Measurements from ENCODE around the gene BSN. TPM values are rescaled to one million over a fixed set of nuclear protein-coding genes. Genes with fewer than 3 reads are reported as not detected.

The BSN gene
- total and polyA plus RNA-seq, 9 donors = 0.44 to 1.2 (median 0.62) TPM

DNA sequence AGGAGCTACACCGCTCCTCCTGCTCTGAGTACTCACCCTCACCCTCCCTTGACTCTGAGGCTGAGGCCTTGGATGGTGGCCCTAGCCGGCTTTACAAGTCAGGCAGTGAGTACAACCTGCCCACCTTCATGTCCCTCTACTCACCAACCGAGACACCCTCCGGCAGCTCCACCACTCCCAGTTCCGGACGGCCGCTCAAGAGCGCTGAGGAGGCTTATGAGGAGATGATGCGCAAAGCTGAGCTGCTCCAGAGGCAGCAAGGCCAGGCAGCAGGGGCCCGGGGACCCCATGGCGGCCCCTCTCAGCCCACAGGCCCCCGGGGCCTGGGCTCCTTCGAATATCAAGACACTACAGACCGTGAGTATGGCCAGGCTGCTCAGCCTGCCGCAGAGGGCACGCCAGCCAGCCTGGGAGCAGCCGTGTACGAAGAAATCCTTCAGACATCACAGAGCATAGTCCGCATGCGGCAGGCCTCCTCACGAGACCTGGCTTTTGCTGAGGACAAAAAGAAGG, 98.7 kb downstream of the BSN start:
- 90% methylated on average over 11 of the region's 21 CpGs for WGBS (ENCODE audit: insufficient coverage)
- H3K4me1 ChIP-seq (ENCODE audit: control insufficient read depth, insufficient read depth, low read length) = peaks cover 56% of the 10 kb centered on the region

DNA sequence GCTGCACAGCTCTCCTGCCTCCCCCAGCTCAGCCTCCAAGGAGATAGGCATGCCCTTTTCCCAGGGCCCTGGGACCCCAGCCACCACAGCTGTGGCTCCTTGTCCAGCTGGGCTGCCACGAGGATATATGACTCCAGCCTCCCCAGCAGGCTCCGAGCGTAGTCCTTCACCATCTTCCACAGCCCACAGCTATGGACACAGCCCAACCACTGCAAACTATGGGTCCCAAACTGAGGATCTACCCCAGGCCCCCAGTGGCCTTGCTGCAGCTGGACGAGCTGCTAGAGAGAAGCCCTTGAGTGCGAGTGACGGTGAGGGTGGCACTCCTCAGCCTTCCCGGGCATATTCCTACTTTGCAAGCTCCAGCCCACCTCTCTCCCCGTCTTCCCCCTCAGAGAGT, 99.3 kb downstream of the BSN start:
- Histone ChIP-seq H3K4me1 (ENCODE audit: control insufficient read depth, insufficient read depth, low read length) (peaks cover 57% of the 10 kb centered on the region), H3K27ac (ENCODE audit: low read length) (no peak overlapping the region), H3K9me3 (replicated peaks; ENCODE audit: control insufficient read depth, low read depth, low read length) (no peaks in the 10 kb centered on the region), H3K4me3 (ENCODE audit: low read length) (no peak overlapping the region), H3K27me3 (ENCODE audit: control insufficient read depth, insufficient read depth, low read length) (no peaks in the 10 kb centered on the region), H3K36me3 (ENCODE audit: control insufficient read depth, insufficient read depth, low read length) (no peaks in the 10 kb centered on the region)
- DNase-seq = peak; percentile 68
- 36% methylated on average over 7 of the region's 8 CpGs for WGBS (ENCODE audit: insufficient coverage)

More for the DNA sequence above, 98.7 kb downstream of the BSN start:
- Histone ChIP-seq H3K9me3 (replicated peaks; ENCODE audit: control insufficient read depth, low read depth, low read length) (no peaks in the 10 kb centered on the region), H3K27me3 (ENCODE audit: control insufficient read depth, insufficient read depth, low read length) (no peaks in the 10 kb centered on the region), H3K4me3 (ENCODE audit: low read length) (no peak overlapping the region), H3K36me3 (ENCODE audit: control insufficient read depth, insufficient read depth, low read length) (no peaks in the 10 kb centered on the region), H3K27ac (ENCODE audit: low read length) (no peak overlapping the region)
- DNase-seq = no peak

DNA sequence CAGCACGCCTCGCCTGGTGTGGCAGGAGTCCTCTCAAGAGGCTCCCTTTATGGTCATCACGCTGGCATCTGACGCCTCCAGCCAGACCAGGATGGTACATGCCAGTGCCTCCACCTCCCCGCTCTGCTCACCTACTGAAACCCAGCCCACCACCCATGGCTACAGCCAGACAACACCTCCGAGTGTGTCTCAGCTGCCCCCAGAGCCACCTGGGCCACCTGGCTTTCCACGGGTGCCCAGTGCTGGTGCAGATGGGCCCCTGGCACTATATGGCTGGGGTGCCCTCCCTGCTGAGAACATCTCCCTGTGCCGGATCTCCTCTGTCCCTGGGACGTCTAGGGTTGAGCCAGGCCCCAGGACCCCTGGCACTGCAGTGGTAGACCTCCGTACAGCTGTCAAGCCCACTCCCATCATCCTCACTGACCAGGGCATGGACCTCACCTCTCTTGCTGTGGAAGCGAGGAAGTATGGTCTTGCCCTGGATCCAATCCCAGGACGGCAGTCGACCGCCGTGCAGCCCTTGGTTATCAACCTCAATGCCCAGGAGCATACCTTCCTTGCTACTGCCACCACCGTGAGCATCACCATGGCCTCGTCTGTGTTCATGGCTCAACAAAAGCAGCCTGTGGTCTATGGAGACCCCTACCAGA, 100.0 kb downstream of the BSN start:
- 93% methylated on average over 14 of the region's 17 CpGs for WGBS (ENCODE audit: insufficient coverage)

DNA sequence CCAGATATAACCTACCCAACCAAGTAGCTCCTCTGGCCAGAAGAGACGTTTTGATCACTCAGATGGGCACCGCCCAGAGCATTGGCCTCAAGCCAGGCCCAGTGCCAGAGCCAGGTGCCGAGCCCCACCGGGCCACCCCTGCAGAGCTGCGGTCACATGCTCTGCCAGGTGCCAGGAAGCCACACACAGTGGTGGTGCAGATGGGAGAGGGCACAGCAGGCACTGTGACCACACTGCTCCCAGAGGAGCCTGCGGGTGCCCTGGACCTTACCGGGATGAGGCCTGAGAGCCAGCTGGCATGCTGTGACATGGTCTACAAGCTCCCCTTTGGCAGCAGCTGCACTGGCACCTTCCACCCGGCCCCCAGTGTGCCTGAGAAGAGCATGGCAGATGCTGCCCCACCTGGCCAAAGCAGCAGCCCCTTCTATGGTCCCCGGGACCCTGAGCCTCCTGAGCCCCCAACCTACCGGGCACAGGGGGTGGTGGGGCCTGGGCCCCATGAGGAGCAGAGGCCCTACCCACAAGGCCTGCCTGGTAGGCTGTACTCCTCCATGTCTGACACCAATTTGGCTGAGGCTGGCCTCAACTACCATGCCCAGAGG, 100.8 kb downstream of the BSN start:
- no peaks in the 10 kb centered on the region for H3K27me3 ChIP-seq (ENCODE audit: control insufficient read depth, insufficient read depth, low read length)
- H3K4me1 ChIP-seq (ENCODE audit: control insufficient read depth, insufficient read depth, low read length) = peaks cover 58% of the 10 kb centered on the region
- no peak overlapping the region for H3K4me3 ChIP-seq (ENCODE audit: low read length)
- WGBS (ENCODE audit: insufficient coverage) = 83% methylated on average over 10 of the region's 10 CpGs
- DNase-seq = no peak
- no peak overlapping the region for H3K27ac ChIP-seq (ENCODE audit: low read length)
- H3K9me3 ChIP-seq (replicated peaks; ENCODE audit: control insufficient read depth, low read depth, low read length) = no peaks in the 10 kb centered on the region
- no peaks in the 10 kb centered on the region for H3K36me3 ChIP-seq (ENCODE audit: control insufficient read depth, insufficient read depth, low read length)

More for the DNA sequence above, 100.0 kb downstream of the BSN start:
- Histone ChIP-seq H3K9me3 (replicated peaks; ENCODE audit: control insufficient read depth, low read depth, low read length) (no peaks in the 10 kb centered on the region), H3K27ac (ENCODE audit: low read length) (no peak overlapping the region), H3K36me3 (ENCODE audit: control insufficient read depth, insufficient read depth, low read length) (no peaks in the 10 kb centered on the region), H3K27me3 (ENCODE audit: control insufficient read depth, insufficient read depth, low read length) (no peaks in the 10 kb centered on the region), H3K4me3 (ENCODE audit: low read length) (no peak overlapping the region), H3K4me1 (ENCODE audit: control insufficient read depth, insufficient read depth, low read length) (peaks cover 61% of the 10 kb centered on the region)
- DNase-seq = no peak

DNA sequence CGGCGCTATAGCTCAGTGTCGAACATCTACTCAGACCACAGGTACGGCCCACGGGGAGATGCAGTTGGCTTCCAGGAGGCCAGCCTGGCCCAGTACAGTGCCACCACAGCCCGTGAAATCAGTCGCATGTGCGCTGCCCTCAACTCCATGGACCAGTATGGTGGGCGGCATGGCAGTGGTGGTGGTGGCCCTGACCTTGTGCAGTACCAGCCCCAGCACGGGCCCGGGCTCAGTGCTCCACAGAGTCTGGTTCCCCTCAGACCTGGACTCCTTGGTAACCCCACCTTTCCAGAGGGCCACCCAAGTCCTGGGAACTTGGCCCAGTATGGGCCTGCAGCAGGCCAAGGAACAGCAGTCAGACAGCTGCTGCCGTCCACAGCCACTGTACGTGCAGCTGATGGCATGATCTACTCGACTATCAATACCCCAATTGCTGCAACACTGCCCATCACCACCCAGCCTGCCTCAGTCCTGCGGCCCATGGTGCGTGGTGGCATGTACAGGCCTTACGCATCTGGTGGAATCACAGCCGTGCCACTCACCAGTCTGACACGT, 101.5 kb downstream of the BSN start:
- Histone ChIP-seq H3K9me3 (replicated peaks; ENCODE audit: control insufficient read depth, low read depth, low read length) (no peaks in the 10 kb centered on the region), H3K27me3 (ENCODE audit: control insufficient read depth, insufficient read depth, low read length) (no peaks in the 10 kb centered on the region), H3K4me3 (ENCODE audit: low read length) (no peak overlapping the region), H3K27ac (ENCODE audit: low read length) (no peak overlapping the region), H3K4me1 (ENCODE audit: control insufficient read depth, insufficient read depth, low read length) (peaks cover 58% of the 10 kb centered on the region), H3K36me3 (ENCODE audit: control insufficient read depth, insufficient read depth, low read length) (no peaks in the 10 kb centered on the region)
- no peak for DNase-seq
- 87% methylated on average over 19 of the region's 19 CpGs for WGBS (ENCODE audit: insufficient coverage)

DNA sequence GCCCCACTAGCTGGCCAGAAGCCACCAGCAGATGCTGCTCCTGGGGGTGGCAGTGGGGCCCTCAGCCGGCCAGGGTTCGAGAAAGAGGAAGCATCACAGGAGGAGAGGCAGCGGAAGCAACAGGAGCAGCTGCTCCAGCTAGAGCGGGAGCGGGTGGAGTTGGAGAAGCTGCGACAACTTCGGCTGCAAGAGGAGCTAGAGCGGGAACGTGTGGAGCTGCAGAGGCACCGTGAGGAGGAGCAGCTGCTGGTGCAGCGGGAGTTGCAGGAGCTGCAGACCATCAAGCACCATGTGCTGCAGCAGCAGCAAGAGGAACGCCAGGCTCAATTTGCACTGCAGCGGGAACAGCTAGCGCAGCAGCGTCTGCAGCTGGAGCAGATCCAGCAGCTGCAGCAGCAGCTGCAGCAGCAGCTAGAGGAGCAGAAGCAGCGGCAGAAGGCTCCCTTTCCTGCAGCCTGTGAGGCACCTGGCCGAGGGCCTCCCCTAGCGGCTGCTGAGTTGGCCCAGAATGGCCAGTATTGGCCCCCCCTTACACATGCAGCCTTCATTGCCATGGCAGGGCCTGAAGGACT, 102.3 kb downstream of the BSN start:
- DNase-seq = peak; percentile 48
- H3K27me3 ChIP-seq (ENCODE audit: control insufficient read depth, insufficient read depth, low read length) = no peaks in the 10 kb centered on the region
- WGBS (ENCODE audit: insufficient coverage) = 22% methylated on average over 18 of the region's 18 CpGs

DNA sequence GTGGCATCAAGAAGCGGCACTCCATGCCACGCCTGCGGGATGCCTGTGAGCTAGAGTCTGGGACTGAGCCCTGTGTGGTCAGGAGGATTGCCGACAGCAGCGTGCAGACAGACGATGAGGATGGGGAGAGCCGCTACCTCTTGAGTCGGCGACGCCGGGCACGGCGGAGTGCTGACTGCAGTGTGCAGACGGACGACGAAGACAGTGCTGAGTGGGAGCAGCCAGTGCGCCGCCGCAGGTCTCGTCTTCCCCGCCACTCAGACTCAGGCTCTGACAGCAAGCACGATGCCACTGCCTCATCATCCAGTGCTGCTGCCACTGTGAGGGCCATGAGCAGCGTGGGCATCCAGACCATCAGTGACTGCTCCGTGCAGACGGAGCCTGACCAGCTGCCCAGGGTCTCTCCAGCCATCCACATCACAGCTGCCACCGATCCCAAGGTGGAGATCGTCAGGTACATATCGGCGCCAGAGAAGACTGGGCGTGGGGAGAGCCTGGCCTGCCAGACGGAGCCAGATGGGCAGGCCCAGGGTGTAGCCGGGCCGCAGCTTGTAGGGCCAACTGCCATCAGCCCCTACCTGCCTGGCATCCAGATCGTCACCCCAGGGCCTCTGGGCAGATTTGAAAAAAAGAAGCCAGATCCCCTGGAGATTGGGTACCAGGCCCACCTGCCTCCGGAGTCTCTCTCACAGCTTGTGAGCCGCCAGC, 103.1 kb downstream of the BSN start:
- H3K27me3 ChIP-seq (ENCODE audit: control insufficient read depth, insufficient read depth, low read length) = no peaks in the 10 kb centered on the region
- H3K36me3 ChIP-seq (ENCODE audit: control insufficient read depth, insufficient read depth, low read length) = no peaks in the 10 kb centered on the region
- peaks cover 58% of the 10 kb centered on the region for H3K4me1 ChIP-seq (ENCODE audit: control insufficient read depth, insufficient read depth, low read length)
- 90% methylated on average over 36 of the region's 36 CpGs for WGBS (ENCODE audit: insufficient coverage)
- H3K9me3 ChIP-seq (replicated peaks; ENCODE audit: control insufficient read depth, low read depth, low read length) = no peaks in the 10 kb centered on the region
- no peak overlapping the region for H3K4me3 ChIP-seq (ENCODE audit: low read length)
- no peak for DNase-seq
- H3K27ac ChIP-seq (ENCODE audit: low read length) = no peak overlapping the region

More for the DNA sequence above, 102.3 kb downstream of the BSN start:
- peaks cover 58% of the 10 kb centered on the region for H3K4me1 ChIP-seq (ENCODE audit: control insufficient read depth, insufficient read depth, low read length)
- no peaks in the 10 kb centered on the region for H3K9me3 ChIP-seq (replicated peaks; ENCODE audit: control insufficient read depth, low read depth, low read length)
- H3K4me3 ChIP-seq (ENCODE audit: low read length) = no peak overlapping the region
- no peak overlapping the region for H3K27ac ChIP-seq (ENCODE audit: low read length)
- no peaks in the 10 kb centered on the region for H3K36me3 ChIP-seq (ENCODE audit: control insufficient read depth, insufficient read depth, low read length)

DNA sequence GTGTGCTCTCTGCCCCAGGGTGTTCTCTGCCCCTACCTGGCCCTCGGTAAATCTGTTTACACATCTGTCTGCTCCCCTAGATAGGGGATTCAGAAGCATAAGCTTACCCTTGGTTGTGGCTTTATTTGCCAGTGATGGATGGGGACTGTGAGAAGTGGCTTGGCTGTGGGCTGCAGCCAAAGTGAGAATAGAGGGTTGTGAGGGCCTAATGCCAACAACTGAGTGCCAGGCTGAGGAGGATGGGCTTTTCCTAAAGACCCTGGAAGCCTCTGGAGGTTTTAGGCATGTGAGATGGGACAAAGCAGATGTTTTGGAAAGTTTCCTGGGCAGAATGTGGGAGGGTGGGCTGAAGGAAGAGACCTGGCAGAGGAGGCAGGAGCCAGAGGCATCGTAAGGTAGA, 104.4 kb downstream of the BSN start:
- Histone ChIP-seq H3K36me3 (ENCODE audit: control insufficient read depth, insufficient read depth, low read length) (no peaks in the 10 kb centered on the region), H3K27ac (ENCODE audit: low read length) (no peak overlapping the region), H3K4me1 (ENCODE audit: control insufficient read depth, insufficient read depth, low read length) (peaks cover 51% of the 10 kb centered on the region), H3K27me3 (ENCODE audit: control insufficient read depth, insufficient read depth, low read length) (no peaks in the 10 kb centered on the region), H3K9me3 (replicated peaks; ENCODE audit: control insufficient read depth, low read depth, low read length) (no peaks in the 10 kb centered on the region), H3K4me3 (ENCODE audit: low read length) (no peak overlapping the region)
- DNase-seq = no peak
- WGBS (ENCODE audit: insufficient coverage) = 57% methylated on average over 1 of the region's 2 CpGs

DNA sequence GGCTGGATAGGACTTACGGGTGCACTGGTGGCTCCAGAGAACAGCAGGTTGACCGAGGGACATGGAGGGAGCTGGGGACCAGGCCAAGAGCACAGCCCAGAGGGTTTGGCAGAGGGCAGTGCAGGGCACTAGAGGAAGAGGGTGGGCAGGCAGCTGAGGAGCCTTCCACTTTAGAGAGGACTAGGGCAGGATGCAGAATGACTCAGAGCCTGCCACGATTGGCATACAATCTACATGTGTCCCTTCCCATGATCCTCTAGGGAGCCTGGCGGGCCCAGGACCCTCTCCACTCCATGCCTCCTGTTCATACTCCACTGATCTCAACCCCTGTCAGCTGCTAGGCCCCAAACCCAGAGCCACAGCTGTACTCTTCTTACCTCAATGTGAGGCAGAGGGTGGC, 105.5 kb downstream of the BSN start:
- H3K9me3 ChIP-seq (replicated peaks; ENCODE audit: control insufficient read depth, low read depth, low read length) = no peaks in the 10 kb centered on the region
- 84% methylated on average over 4 of the region's 4 CpGs for WGBS (ENCODE audit: insufficient coverage)
- H3K4me3 ChIP-seq (ENCODE audit: low read length) = no peak overlapping the region
- no peak for DNase-seq
- no peaks in the 10 kb centered on the region for H3K27me3 ChIP-seq (ENCODE audit: control insufficient read depth, insufficient read depth, low read length)
- H3K36me3 ChIP-seq (ENCODE audit: control insufficient read depth, insufficient read depth, low read length) = no peaks in the 10 kb centered on the region
- peaks cover 43% of the 10 kb centered on the region for H3K4me1 ChIP-seq (ENCODE audit: control insufficient read depth, insufficient read depth, low read length)
- H3K27ac ChIP-seq (ENCODE audit: low read length) = no peak overlapping the region

DNA sequence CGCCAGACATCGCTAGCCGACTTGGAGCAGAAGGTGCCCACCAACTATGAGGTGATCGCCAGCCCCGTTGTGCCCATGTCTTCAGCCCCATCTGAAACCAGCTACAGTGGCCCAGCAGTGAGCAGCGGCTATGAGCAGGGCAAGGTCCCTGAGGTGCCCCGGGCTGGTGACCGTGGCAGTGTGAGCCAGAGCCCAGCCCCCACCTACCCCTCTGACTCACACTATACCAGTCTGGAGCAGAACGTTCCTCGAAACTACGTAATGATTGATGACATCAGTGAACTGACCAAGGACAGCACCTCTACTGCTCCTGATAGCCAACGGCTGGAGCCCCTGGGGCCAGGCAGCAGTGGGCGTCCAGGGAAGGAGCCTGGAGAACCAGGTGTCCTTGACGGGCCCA, 107.0 kb downstream of the BSN start:
- peaks cover 39% of the 10 kb centered on the region for H3K4me1 ChIP-seq (ENCODE audit: control insufficient read depth, insufficient read depth, low read length)
- no peak overlapping the region for H3K27ac ChIP-seq (ENCODE audit: low read length)
- no peak for DNase-seq
- no peaks in the 10 kb centered on the region for H3K27me3 ChIP-seq (ENCODE audit: control insufficient read depth, insufficient read depth, low read length)
- H3K4me3 ChIP-seq (ENCODE audit: low read length) = no peak overlapping the region
- no peaks in the 10 kb centered on the region for H3K9me3 ChIP-seq (replicated peaks; ENCODE audit: control insufficient read depth, low read depth, low read length)
- H3K36me3 ChIP-seq (ENCODE audit: control insufficient read depth, insufficient read depth, low read length) = no peaks in the 10 kb centered on the region
- WGBS (ENCODE audit: insufficient coverage) = 85% methylated on average over 12 of the region's 14 CpGs

Data from muscle of leg (tissue), 11 donors.